HepG2 (cell line): ENCODE data around the gene BYSL. TPM values are rescaled to one million over a fixed set of nuclear protein-coding genes. Genes with fewer than 3 reads are reported as not detected.

Experiments
- ATAC-seq: fragments of 200-7000 bp; cut with Tn5 transposase; 3 replicates; pipeline ENCODE4 v1.9.1; 2020; ENCODE audit warnings: mild to moderate bottlenecking, moderate library complexity
- BruUV-seq: library from RNA; stranded (reverse); fragments of 400-500 nt; replicated peaks from 2 replicates; lab custom pipeline; 2021; lab: Mats Ljungman, UMichigan
- CTCF ChIA-PET: fragments of 300-600 bp; formaldehyde crosslinking; extraction: SDS; loops from one replicate; lab custom pipeline; 2021; ENCODE audit warnings: low total read pairs, inconsistent platforms, low intra/inter-chr PET ratio; lab: Yijun Ruan, JAX
- POLR2A ChIA-PET: fragments of 350-600 bp; sonication (Branson Sonifier 250); formaldehyde crosslinking; loops from one replicate; lab custom pipeline; 2020; ENCODE audit warnings: antibody characterized with exemption, inconsistent platforms; lab: Yijun Ruan, JAX
- DNase-seq: peaks from one replicate; pipeline ENCODE4 v3.0.0-alpha.2; 2015; ENCODE audit warnings: low spot score
- FAIRE-seq: peaks from 3 replicates; lab custom pipeline; 2011; peaks lifted over from hg19 to GRCh38; lab: Jason Lieb, UNC
- H2AFZ ChIP-seq: one replicate; pipeline ENCODE4 v1.6.1; 2011; ENCODE audit warnings: low read length, inconsistent platforms
- H3K27ac ChIP-seq: fragments of 300-600 bp; 3 replicates; pipeline ENCODE4 v1.8.0; 2011; ENCODE audit warnings: mixed run types, mild to moderate bottlenecking, mixed read lengths, low read length, inconsistent platforms; ENCODE audit not compliant: insufficient read depth; ENCODE audit errors: extremely low read length
- H3K27me3 ChIP-seq, 2 experiments: fragments of 200-600 bp in 1 of 2; 2 replicates in 1 of 2; 3 replicates in 1 of 2; pipeline versions ENCODE4 v1.6.0 to v1.8.0; 2011; ENCODE audit warnings: low read length in 2 of 2, mild to moderate bottlenecking in 2 of 2, moderate library complexity in 2 of 2, inconsistent platforms in 1 of 2; ENCODE audit not compliant: insufficient read depth in 2 of 2, control insufficient read depth in 1 of 2
- H3K36me3 ChIP-seq, 2 experiments: fragments of 200-600 bp in 1 of 2; replicated peaks in 1 of 2; 2 replicates in 1 of 2; 3 replicates in 1 of 2; pipeline versions ENCODE4 v1.5.1 to v1.8.0; 2011; ENCODE audit warnings: low read length in 2 of 2, inconsistent platforms in 1 of 2; ENCODE audit not compliant: insufficient read depth in 2 of 2, control insufficient read depth in 1 of 2
- H3K4me1 ChIP-seq: 2 replicates; pipeline ENCODE4 v1.5.1; 2012; ENCODE audit warnings: low read length, inconsistent platforms; ENCODE audit not compliant: insufficient read depth
- H3K4me2 ChIP-seq: 2 replicates; pipeline ENCODE4 v1.6.0; 2011; ENCODE audit warnings: low read depth, low read length, inconsistent platforms
- H3K4me3 ChIP-seq, 3 experiments: fragments of 200-600 bp in 1 of 3; sonication (generic), shearing (Covaris generic) in 1 of 3; replicated peaks in 1 of 3; 2 replicates each; pipeline ENCODE4 v1.5.1; 2011 to 2016; ENCODE audit warnings: low read length in 3 of 3, inconsistent platforms in 2 of 3, low read depth in 2 of 3, mild to moderate bottlenecking in 2 of 3, control low read depth in 1 of 3, mixed read lengths in 1 of 3; ENCODE audit not compliant: insufficient read depth in 1 of 3
- H3K79me2 ChIP-seq: one replicate; pipeline ENCODE4 v1.6.1; 2011; ENCODE audit warnings: low read length, inconsistent platforms; ENCODE audit not compliant: insufficient read depth
- H3K9ac ChIP-seq: 2 replicates; pipeline ENCODE4 v1.6.0; 2011; ENCODE audit warnings: mild to moderate bottlenecking, low read depth, low read length, inconsistent platforms; ENCODE audit not compliant: insufficient read depth
- H3K9me3 ChIP-seq: 2 replicates; pipeline ENCODE4 v1.5.1; 2012; ENCODE audit warnings: mild to moderate bottlenecking, low read length
- H4K20me1 ChIP-seq: 2 replicates; pipeline ENCODE4 v1.6.0; 2011; ENCODE audit warnings: inconsistent platforms, mild to moderate bottlenecking, low read length, moderate library complexity; ENCODE audit not compliant: insufficient read depth
- DR1 ChIP-seq: sonication (generic); formaldehyde crosslinking; IDR thresholded peaks from 2 replicates; pipeline ENCODE4 v1.8.0; 2021; ENCODE audit warnings: mild to moderate bottlenecking, missing genetic modification reagents, inconsistent platforms
- EP300 ChIP-seq, 3 experiments: sonication (generic) in 1 of 3; formaldehyde crosslinking in 1 of 3; IDR thresholded peaks; 2 replicates each; pipeline versions ENCODE4 v1.5.1 to v1.6.1; 2011 to 2020; ENCODE audit warnings: low read depth in 2 of 3, low read length in 2 of 3, borderline replicate concordance in 1 of 3, improper control_type of control experiment in 1 of 3, mild to moderate bottlenecking in 1 of 3, missing genetic modification reagents in 1 of 3, moderate library complexity in 1 of 3
- FOXA1 ChIP-seq, 2 experiments: fragments of 450-650 bp in 1 of 2; sonication (generic) in 1 of 2; formaldehyde crosslinking in 1 of 2; IDR thresholded peaks; 2 replicates each; pipeline versions ENCODE4 v1.4.0 to v1.6.1; 2016 to 2020; ENCODE audit warnings: missing genetic modification reagents in 1 of 2
- IKZF1 ChIP-seq: fragments of 450-650 bp; IDR thresholded peaks from 2 replicates; pipeline ENCODE4 v1.7.1; 2016
- MBD4 ChIP-seq: IDR thresholded peaks from 2 replicates; pipeline ENCODE4 v1.6.1; 2012; ENCODE audit warnings: low read length, inconsistent platforms, borderline replicate concordance
- NBN ChIP-seq: fragments of 450-650 bp; conservative IDR thresholded peaks from 2 replicates; pipeline ENCODE4 v1.6.1; 2017
- NFRKB ChIP-seq: fragments of 450-650 bp; IDR thresholded peaks from 2 replicates; pipeline ENCODE4 v1.6.1; 2017
- NPAS2 ChIP-seq: sonication (generic); formaldehyde crosslinking; IDR thresholded peaks from 2 replicates; pipeline ENCODE4 v1.8.0; 2022; ENCODE audit warnings: mild to moderate bottlenecking, missing genetic modification reagents, borderline replicate concordance
- NR2F2 ChIP-seq: IDR thresholded peaks from 2 replicates; pipeline ENCODE4 v1.6.1; 2012; ENCODE audit warnings: low read depth, inconsistent platforms, borderline replicate concordance
- PAX8 ChIP-seq: sonication (generic); formaldehyde crosslinking; IDR thresholded peaks from 2 replicates; pipeline ENCODE4 v1.8.0; 2022; ENCODE audit warnings: mild to moderate bottlenecking, missing genetic modification reagents, borderline replicate concordance
- POLR2AphosphoS5 ChIP-seq: IDR thresholded peaks from 2 replicates; pipeline ENCODE4 v1.6.1; 2012; ENCODE audit warnings: low read depth, low read length
- SKI ChIP-seq: fragments of 450-650 bp; IDR thresholded peaks from one replicate; pipeline ENCODE4 v1.6.1; 2018; ENCODE audit warnings: mild to moderate bottlenecking; ENCODE audit not compliant: partially characterized antibody
- SOX6 ChIP-seq, 2 experiments: fragments of 450-650 bp in 1 of 2; sonication (generic) in 1 of 2; formaldehyde crosslinking in 1 of 2; IDR thresholded peaks; 2 replicates each; pipeline versions ENCODE4 v1.4.0 to v1.6.1; 2017 to 2020; ENCODE audit warnings: antibody characterized with exemption in 1 of 2, mild to moderate bottlenecking in 1 of 2, missing genetic modification reagents in 1 of 2
- TBP ChIP-seq: sonication (generic); formaldehyde crosslinking; IDR thresholded peaks from 2 replicates; pipeline ENCODE4 v1.5.0; 2020; ENCODE audit warnings: missing genetic modification reagents
- ZFP36L1 ChIP-seq: sonication (generic); formaldehyde crosslinking; IDR thresholded peaks from 2 replicates; pipeline ENCODE4 v1.8.0; 2022; ENCODE audit warnings: mild to moderate bottlenecking, missing genetic modification reagents, moderate library complexity
- ZNF562 ChIP-seq: sonication (generic); formaldehyde crosslinking; IDR thresholded peaks from 2 replicates; pipeline ENCODE4 v1.8.0; 2022; ENCODE audit warnings: missing genetic modification reagents, borderline replicate concordance
- WGBS: methylation state at CpG from one replicate; pipeline ENCODE4 v1.1.6; 2017; ENCODE audit warnings: low lambda C conversion rate; 5-methylcytosine and 5-hydroxymethylcytosine counted together
- in situ Hi-C: cut with HindIII; loops from 2 replicates; pipeline ENCODE4 v1.10.0; 2017; ENCODE audit warnings: low pct_unique_long_range_greater_than_20kb; ENCODE audit not compliant: extremely low pct_ligation_motif_present
- intact Hi-C: fragments of 100-400 bp; cut with micrococcal nuclease; formaldehyde crosslinking; loops from one replicate; pipeline ENCODE4 v1.10.0; 2022; ENCODE audit not compliant: unreplicated experiment
- polyA plus RNA-seq, 8 experiments: library from polyadenylated mRNA; depleted of rRNA in 3 of 8; stranded (reverse) in 7 of 8; unstranded in 1 of 8; fragments of >200 nt; fragmentation: Illumina TruSeq in 4 of 8; extraction: Trizol in 4 of 8; gene quantifications; 2 replicates each; pipeline versions ENCODE4 v1.2.1 to v1.2.3, GENCODE V29; 2011 to 2016; ENCODE audit warnings: low read depth in 4 of 8, missing spikeins in 1 of 8, mixed read lengths in 1 of 8; ENCODE audit not compliant: insufficient read depth in 1 of 8
- total RNA-seq, 5 experiments: library from RNA; depleted of rRNA; stranded (reverse); fragments of >200 nt; fragmentation: Illumina TruSeq; extraction: Trizol; gene quantifications; 2 replicates each; pipeline ENCODE4 v1.2.3, GENCODE V29; 2016; ENCODE audit warnings: low read depth in 1 of 5
- TF ChIP-seq, protein P1 (sequence below): fragments of 450-650 bp; IDR thresholded peaks from 2 replicates; pipeline ENCODE4 v1.6.1; 2017
- TF ChIP-seq, protein P2 (sequence below): sonication (generic); formaldehyde crosslinking; IDR thresholded peaks from 2 replicates; pipeline ENCODE4 v1.9.0; 2021; ENCODE audit warnings: mild to moderate bottlenecking, missing genetic modification reagents

BYSL gene
- total and polyA plus RNA-seq, 2 of the 13 experiments (the other 11 are each of a cell fraction or from before 2014, with no cell fraction given): 27.9 to 28.6 TPM

DNA sequence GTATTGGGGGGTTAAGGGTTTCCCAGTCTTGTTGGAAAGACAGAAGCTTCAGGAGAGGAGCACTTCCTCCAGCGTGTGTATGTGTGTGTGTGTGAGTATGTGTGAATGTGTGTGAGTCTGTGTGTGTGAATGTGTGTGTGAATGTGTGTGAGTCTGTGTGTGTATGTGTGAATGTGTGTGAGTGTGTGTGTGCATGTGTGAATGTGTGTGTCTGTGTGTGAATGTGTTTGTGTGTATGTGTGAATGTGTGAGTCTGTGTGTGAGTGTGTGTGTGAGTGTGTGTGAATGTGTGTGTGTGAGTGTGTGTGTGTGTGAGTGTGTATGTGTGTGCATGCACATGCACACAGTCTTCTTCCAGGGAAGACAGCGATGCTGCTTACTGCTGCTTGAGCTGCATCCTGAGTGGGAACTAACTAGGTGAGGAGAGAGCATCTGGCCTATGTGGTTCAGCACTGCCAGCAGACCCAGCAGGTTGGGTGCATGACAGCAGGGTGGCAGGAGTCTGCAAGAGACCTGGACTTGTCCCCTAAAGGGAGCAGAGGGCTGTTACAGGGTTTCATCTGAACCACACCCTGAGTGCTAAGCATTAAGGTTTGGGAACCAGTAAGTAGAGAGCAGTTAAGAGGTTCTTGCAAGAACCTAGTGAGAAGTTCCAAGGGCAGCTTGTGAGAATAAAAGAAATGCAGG lies 43.0 kb downstream of the BYSL start:
- in situ Hi-C loops: no loop called here
- DNase-seq: no peak
- no peaks in the 10 kb centered on the region for H4K20me1 ChIP-seq
- no peak overlapping the region for H3K9ac ChIP-seq
- POLR2A ChIA-PET: no interaction called here
- H3K4me3 ChIP-seq: no peak overlapping the region
- peak; percentile 68 for FAIRE-seq
- 52% methylated on average over 2 of the region's 2 CpGs for WGBS
- no peaks in the 10 kb centered on the region for H3K27me3 ChIP-seq
- H2AFZ ChIP-seq: no peak overlapping the region
- CTCF ChIA-PET: no interaction called here
- H3K4me2 ChIP-seq: no peak overlapping the region
- H3K27ac ChIP-seq: no peak overlapping the region
- H3K9me3 ChIP-seq: no peaks in the 10 kb centered on the region
- peaks cover 45% of the 10 kb centered on the region for H3K4me1 ChIP-seq
- no peaks in the 10 kb centered on the region for H3K36me3 ChIP-seq
- H3K79me2 ChIP-seq: no peaks in the 10 kb centered on the region
- ATAC-seq: peak; percentile 27
- intact Hi-C loops: no loop called here
- BruUV-seq: no TSS peak
- TF ChIP-seq NFRKB: no peak
- TF ChIP-seq ZFP36L1 (CRISPR knock-in tag): no peak
- TF ChIP-seq EP300 (IDR thresholded peaks at IDR 0.05; ENCODE audit: low read depth in 2 of 2, low read length in 2 of 2): no peak
- TF ChIP-seq EP300 (CRISPR knock-in tag; IDR thresholded peaks at IDR 0.05; ENCODE audit: borderline replicate concordance): no peak
- no peak for TF ChIP-seq PAX8 (CRISPR knock-in tag)
- TF ChIP-seq, protein P1, sequence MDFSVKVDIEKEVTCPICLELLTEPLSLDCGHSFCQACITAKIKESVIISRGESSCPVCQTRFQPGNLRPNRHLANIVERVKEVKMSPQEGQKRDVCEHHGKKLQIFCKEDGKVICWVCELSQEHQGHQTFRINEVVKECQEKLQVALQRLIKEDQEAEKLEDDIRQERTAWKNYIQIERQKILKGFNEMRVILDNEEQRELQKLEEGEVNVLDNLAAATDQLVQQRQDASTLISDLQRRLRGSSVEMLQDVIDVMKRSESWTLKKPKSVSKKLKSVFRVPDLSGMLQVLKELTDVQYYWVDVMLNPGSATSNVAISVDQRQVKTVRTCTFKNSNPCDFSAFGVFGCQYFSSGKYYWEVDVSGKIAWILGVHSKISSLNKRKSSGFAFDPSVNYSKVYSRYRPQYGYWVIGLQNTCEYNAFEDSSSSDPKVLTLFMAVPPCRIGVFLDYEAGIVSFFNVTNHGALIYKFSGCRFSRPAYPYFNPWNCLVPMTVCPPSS: 0 out of 2 replicates have a peak, but pooled peaks have one; percentile 42
- no peak for TF ChIP-seq NPAS2
- TF ChIP-seq MBD4: no peak
- TF ChIP-seq, protein P2, sequence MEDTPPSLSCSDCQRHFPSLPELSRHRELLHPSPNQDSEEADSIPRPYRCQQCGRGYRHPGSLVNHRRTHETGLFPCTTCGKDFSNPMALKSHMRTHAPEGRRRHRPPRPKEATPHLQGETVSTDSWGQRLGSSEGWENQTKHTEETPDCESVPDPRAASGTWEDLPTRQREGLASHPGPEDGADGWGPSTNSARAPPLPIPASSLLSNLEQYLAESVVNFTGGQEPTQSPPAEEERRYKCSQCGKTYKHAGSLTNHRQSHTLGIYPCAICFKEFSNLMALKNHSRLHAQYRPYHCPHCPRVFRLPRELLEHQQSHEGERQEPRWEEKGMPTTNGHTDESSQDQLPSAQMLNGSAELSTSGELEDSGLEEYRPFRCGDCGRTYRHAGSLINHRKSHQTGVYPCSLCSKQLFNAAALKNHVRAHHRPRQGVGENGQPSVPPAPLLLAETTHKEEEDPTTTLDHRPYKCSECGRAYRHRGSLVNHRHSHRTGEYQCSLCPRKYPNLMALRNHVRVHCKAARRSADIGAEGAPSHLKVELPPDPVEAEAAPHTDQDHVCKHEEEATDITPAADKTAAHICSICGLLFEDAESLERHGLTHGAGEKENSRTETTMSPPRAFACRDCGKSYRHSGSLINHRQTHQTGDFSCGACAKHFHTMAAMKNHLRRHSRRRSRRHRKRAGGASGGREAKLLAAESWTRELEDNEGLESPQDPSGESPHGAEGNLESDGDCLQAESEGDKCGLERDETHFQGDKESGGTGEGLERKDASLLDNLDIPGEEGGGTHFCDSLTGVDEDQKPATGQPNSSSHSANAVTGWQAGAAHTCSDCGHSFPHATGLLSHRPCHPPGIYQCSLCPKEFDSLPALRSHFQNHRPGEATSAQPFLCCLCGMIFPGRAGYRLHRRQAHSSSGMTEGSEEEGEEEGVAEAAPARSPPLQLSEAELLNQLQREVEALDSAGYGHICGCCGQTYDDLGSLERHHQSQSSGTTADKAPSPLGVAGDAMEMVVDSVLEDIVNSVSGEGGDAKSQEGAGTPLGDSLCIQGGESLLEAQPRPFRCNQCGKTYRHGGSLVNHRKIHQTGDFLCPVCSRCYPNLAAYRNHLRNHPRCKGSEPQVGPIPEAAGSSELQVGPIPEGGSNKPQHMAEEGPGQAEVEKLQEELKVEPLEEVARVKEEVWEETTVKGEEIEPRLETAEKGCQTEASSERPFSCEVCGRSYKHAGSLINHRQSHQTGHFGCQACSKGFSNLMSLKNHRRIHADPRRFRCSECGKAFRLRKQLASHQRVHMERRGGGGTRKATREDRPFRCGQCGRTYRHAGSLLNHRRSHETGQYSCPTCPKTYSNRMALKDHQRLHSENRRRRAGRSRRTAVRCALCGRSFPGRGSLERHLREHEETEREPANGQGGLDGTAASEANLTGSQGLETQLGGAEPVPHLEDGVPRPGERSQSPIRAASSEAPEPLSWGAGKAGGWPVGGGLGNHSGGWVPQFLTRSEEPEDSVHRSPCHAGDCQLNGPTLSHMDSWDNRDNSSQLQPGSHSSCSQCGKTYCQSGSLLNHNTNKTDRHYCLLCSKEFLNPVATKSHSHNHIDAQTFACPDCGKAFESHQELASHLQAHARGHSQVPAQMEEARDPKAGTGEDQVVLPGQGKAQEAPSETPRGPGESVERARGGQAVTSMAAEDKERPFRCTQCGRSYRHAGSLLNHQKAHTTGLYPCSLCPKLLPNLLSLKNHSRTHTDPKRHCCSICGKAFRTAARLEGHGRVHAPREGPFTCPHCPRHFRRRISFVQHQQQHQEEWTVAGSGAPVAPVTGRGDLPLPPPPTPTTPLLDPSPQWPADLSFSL (CRISPR knock-in tag): peak; percentile 84
- TF ChIP-seq NBN: 0 out of 2 replicates have a peak, but pooled peaks have one; percentile 66
- TF ChIP-seq SOX6 (IDR thresholded peaks at IDR 0.05): peak; percentile 78; the same call in 1 of the 2 replicates
- no peak for TF ChIP-seq SOX6 (CRISPR knock-in tag; IDR thresholded peaks at IDR 0.05)
- TF ChIP-seq FOXA1 (IDR thresholded peaks at IDR 0.05): peak; percentile 26; the same call in 1 of the 2 replicates
- no peak for TF ChIP-seq FOXA1 (CRISPR knock-in tag; IDR thresholded peaks at IDR 0.05)
- TF ChIP-seq DR1 (CRISPR knock-in tag): no peak
- TF ChIP-seq SKI: no peak
- TF ChIP-seq NR2F2: no peak
- peak; percentile 89; the same call in 1 of the 2 replicates for TF ChIP-seq IKZF1
- TF ChIP-seq TBP (CRISPR knock-in tag): no peak
- TF ChIP-seq ZNF562: no peak
- TF ChIP-seq POLR2AphosphoS5: no peak
